Thymus (tissue), 11 donors: ENCODE measurements around the gene PLCXD1. TPM values are rescaled to one million over a fixed set of nuclear protein-coding genes. Genes with fewer than 3 reads are reported as not detected.

ENCODE experiments used
- DNase-seq, 9 donors: peaks; one replicate each; pipeline ENCODE4 v3.0.0-alpha.2; 2013; ENCODE audit warnings: low spot score in 9 of 9, low read depth in 6 of 9, missing footprints in 1 of 9
- H3K27ac ChIP-seq, 2 donors: one replicate each; pipeline ENCODE4 v1.5.1; 2013; ENCODE audit warnings: control low read depth in 1 of 2, low read depth in 1 of 2, low read length in 1 of 2, mild to moderate bottlenecking in 1 of 2, moderate library complexity in 1 of 2
- H3K27me3 ChIP-seq, 2 donors: one replicate each; pipeline ENCODE4 v1.5.1; 2013; ENCODE audit warnings: low read length in 1 of 2; ENCODE audit not compliant: control insufficient read depth in 2 of 2, insufficient read depth in 1 of 2
- H3K36me3 ChIP-seq, 2 donors: one replicate each; pipeline ENCODE4 v1.5.1; 2013; ENCODE audit warnings: low read length in 1 of 2, mild to moderate bottlenecking in 1 of 2, moderate library complexity in 1 of 2; ENCODE audit not compliant: control insufficient read depth in 2 of 2, insufficient read depth in 2 of 2
- H3K4me1 ChIP-seq, 2 donors: one replicate each; pipeline ENCODE4 v1.5.1; 2013; ENCODE audit warnings: low read length in 2 of 2; ENCODE audit not compliant: control insufficient read depth in 2 of 2, insufficient read depth in 2 of 2
- H3K4me3 ChIP-seq, 2 donors: one replicate each; pipeline ENCODE4 v1.5.1; 2013; ENCODE audit warnings: low read length in 2 of 2, control low read depth in 1 of 2, mild to moderate bottlenecking in 1 of 2
- H3K9me3 ChIP-seq, 2 donors: one replicate each; pipeline ENCODE4 v1.5.1; 2013; ENCODE audit warnings: low read length in 1 of 2, mild to moderate bottlenecking in 1 of 2; ENCODE audit not compliant: control insufficient read depth in 2 of 2, insufficient read depth in 1 of 2
- WGBS: extraction: QIAGEN DNeasy Blood & Tissue Kit; methylation state at CpG from one replicate; pipeline ENCODE4 v1.1.7; 2013; 5-methylcytosine and 5-hydroxymethylcytosine counted together
- polyA plus RNA-seq: library from polyadenylated mRNA; stranded (reverse); fragments of 200-250 nt; gene quantifications from one replicate; pipeline ENCODE4 v1.2.3, GENCODE V29; 2013
- total RNA-seq: library from RNA; stranded (reverse); fragments of 120-200 nt; gene quantifications from one replicate; pipeline ENCODE4 v1.2.4, GENCODE V29; 2013
- donor health status: healthy.

The PLCXD1 gene
- total and polyA plus RNA-seq, 2 donors = 11.7 to 15.4 TPM

DNA sequence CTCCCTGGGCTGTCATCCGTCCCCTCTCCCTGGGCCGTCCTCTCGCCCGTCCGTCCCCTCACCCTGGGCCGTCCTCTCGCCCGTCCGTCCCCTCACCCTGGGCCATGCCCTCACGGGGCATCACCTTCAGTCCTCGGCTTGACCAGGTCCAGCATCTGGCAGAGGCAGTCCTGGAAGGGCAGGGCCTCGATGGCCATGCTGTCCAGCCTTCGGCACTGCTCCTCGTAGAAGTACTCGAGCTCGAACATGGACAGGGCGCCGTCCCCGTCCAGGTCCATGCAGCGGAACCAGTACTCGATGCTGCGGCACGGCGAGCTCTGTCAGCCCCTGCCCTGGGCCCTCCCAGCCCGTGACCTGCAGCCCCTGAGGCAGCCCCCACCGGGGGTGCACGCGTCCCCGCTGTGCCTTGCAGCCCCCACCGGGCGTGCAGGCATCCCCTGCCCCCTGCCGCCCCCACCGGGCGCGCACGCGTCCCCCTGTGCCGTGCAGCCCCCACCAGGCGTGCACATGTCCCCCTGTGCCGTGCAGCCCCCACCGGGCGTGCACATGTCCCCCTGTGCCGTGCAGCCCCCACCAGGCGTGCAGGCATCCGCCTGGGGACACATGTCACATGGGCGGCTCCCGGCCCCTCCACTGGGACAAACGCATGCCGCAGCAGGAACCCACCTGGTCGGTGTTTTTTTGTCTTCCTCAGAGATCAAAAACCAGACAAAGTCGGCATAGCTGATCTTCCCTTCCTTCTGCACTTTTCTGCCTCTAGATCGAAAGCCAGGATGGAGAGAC is 59.7 kb downstream of the PLCXD1 start:
- DNase-seq = no peak
- Histone ChIP-seq H3K27me3 (no peaks in the 10 kb centered on the region), H3K4me1 (no peaks in the 10 kb centered on the region), H3K9me3 (peaks cover 27 to 56% of the 10 kb centered on the region in 2 donors), H3K27ac (no peak overlapping the region), H3K36me3 (peaks cover 41 to 67% of the 10 kb centered on the region in 2 donors), H3K4me3 (no peak overlapping the region)
- 95% methylated on average over 52 of the region's 52 CpGs for WGBS

DNA sequence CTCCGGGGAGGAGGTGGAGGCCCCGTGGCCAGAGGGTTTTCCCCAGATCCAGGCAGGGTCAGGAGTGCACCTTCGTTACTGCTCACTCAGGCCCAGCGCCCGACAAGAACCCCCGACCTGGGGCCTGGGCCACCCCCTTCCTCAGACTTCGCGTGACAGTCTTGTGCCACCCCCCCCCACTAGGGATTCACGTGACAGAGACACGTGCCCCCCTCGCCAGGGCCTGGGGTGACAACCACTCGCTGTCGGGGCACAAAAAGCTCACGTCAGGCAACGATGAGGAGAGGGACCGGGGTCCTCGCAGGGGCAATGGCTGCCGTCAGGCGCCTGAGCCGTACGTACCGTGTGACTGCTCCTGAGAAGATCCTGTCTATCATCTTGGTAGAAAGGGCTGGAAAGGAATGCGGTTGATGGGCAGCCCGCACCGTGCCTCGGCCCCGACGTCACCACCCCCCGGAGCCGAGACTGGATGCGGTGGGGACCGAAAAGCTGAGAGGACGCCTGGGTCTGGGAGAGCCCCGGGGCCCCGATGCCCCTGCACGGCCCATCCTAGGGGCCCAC is 60.4 kb downstream of the PLCXD1 start:
- no peak for DNase-seq
- H3K4me1 ChIP-seq = no peaks in the 10 kb centered on the region
- H3K4me3 ChIP-seq = no peak overlapping the region
- H3K27me3 ChIP-seq = no peaks in the 10 kb centered on the region
- H3K27ac ChIP-seq = no peak overlapping the region
- H3K36me3 ChIP-seq = peaks cover 40 to 66% of the 10 kb centered on the region in 2 donors
- peaks cover 32 to 59% of the 10 kb centered on the region in 2 donors for H3K9me3 ChIP-seq
- WGBS = 96% methylated on average over 36 of the region's 36 CpGs

DNA sequence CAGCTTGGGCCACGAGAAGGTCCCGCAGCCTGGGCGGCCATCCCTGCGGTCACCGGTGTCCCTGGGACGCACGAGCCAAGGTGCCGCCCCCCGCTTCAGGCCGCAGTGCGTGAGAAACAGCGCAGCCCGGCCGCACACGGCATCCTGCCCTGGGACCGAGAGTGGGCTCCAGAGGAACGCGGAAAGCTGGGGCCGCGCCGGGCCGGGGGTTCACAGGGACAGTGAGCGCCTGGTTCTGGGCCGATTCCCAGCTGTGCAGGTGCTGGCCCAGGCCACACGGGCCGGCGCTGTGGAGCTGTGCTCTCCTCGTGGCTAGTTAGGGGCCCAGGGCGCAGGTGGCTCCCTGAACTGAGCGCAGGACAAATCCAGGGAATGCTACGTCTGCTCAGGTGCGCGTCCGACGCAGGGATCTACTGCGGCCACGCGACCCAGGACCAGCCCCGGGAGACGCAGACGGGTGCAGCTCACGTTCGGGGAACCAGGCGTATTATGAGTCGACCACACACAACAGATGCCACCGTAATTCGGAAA is 63.3 kb downstream of the PLCXD1 start:
- DNase-seq = no peak
- Histone ChIP-seq H3K4me1 (no peaks in the 10 kb centered on the region), H3K4me3 (no peak overlapping the region), H3K9me3 (peaks cover 38 to 55% of the 10 kb centered on the region in 2 donors), H3K36me3 (peaks cover 40 to 65% of the 10 kb centered on the region in 2 donors), H3K27me3 (no peaks in the 10 kb centered on the region), H3K27ac (no peak overlapping the region)
- 98% methylated on average over 47 of the region's 47 CpGs for WGBS

DNA sequence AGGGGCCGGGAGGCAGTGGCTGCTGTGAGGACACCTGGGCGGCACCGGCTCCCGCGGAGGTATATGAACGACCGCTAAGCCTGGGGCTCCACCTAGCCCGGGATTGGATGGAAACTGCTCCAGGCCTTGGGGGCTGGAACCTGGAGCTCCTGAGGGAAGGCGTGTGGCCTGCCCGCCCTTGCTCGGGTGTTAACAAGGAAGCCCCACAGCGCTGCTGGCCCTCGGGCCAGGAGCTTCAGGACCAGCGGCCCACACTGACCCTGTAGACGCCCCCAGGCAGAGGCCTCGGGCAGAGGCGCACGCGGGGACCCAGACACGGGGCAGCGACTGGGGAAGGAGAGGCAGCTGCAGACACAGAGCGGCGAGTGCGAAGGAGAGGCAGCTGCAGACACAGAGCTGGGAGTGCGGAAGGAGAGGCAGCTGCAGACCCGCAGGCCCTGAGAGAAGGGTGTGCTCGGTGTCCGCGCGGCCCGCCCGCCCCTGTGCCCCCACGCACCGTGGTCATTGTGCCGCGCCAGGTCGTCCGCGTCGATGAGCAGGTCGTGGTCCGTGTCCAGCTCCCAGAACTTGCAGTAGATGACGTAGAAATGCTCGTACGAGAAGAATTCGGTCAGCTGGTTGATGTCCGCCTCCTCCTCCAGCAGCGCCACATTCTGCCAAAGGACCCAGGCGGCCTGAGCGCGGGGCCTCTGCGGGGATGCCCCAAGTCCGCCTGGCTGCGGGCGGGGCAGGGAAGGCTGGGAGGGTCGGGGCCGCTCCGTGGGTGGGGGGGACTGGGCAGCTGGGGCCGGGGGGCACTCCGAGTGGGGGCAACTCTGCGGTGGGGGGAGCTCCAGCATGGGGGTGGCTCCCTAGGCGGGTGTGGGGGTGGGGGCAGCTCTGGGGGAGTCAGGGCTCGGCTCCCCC is 64.1 kb downstream of the PLCXD1 start:
- Histone ChIP-seq H3K36me3 (peaks cover 40 to 64% of the 10 kb centered on the region in 2 donors), H3K27me3 (no peaks in the 10 kb centered on the region), H3K4me1 (no peaks in the 10 kb centered on the region), H3K4me3 (no peak overlapping the region), H3K9me3 (peaks cover 38 to 59% of the 10 kb centered on the region in 2 donors), H3K27ac (no peak overlapping the region)
- DNase-seq = no peak
- 97% methylated on average over 63 of the region's 63 CpGs for WGBS

DNA sequence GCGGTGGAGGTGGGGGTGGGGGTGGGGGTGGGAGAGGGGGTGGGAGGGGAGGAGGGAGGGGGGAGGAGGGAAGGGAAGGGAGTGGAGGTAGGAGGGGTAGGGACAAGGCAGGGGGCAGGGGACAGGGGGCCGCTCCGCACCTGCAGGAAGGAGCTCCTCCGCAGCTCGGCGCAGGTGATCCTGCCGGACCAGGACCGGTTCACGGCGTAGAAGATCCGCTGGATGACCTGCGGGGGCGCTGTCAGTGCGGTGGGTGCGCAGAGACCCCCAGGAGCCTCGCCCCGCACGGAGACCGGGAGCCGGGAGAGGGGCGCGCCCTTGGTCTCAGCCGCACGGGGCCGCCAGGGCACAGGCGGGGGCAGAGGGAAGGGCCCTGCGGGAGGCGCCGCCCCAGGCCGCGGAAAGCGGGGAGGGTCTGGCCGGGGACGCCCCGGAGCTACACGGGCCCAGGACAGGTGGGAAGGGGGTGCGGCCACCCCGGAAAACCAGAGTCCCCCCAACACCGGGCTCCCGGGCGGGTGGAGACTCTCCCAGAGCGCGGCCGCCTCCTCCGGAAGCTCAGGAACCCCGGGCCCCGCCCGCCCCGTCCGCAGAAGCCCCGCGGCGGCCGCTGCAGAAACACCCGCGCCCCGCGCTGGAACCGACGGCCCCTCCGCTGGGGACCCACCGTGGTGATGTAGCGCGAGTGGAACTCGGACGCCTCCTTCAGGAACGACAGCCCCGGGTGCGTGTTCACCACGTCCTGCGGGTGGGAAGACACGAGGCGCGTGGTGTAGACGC is 65.0 kb downstream of the PLCXD1 start:
- 97% methylated on average over 74 of the region's 75 CpGs for WGBS
- peaks cover 40 to 58% of the 10 kb centered on the region in 2 donors for H3K36me3 ChIP-seq
- peaks cover 33 to 59% of the 10 kb centered on the region in 2 donors for H3K9me3 ChIP-seq
- no peaks in the 10 kb centered on the region for H3K27me3 ChIP-seq
- no peak overlapping the region for H3K4me3 ChIP-seq
- no peak for DNase-seq
- H3K4me1 ChIP-seq = no peaks in the 10 kb centered on the region
- no peak overlapping the region for H3K27ac ChIP-seq

DNA sequence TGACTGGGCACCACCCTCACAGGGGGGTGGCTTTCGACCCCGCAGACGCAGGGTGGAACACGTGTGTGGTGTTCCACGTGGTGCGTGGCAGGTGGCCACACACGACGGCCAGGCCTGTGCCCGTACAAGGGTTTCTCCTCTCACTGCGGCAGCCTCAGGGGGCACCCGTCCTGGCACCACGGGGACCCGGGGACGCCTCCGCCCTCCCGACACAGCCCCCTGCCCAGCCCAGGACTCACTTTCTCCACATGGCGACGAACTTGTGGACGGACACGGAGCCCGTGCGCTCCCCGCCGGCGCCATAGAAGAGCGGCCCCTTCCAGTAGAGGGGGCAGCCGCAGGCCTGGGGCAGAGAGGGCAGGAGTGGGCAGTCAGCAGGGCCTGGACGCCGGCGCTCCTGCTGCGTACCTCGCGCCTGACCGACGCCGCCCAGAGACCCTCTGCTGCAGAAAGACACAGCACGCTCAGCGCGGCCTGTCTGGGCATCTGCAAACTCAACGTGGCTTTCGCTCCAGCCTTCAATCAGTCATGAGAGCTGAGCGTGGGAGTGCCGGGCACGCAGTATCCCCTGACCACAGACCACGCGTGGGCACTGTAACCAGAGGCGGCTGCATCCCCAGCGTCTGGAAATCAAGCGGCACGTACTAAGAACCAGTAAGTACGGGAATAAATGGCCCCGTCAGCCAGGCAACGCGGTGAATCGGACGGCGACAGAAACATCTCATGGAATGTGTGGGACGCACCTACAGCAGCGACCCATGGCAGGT is 66.4 kb downstream of the PLCXD1 start:
- no peak for DNase-seq
- 97% methylated on average over 59 of the region's 59 CpGs for WGBS
- H3K4me3 ChIP-seq = no peak overlapping the region
- no peak overlapping the region for H3K27ac ChIP-seq
- H3K36me3 ChIP-seq = peaks cover 36 to 56% of the 10 kb centered on the region in 2 donors
- no peaks in the 10 kb centered on the region for H3K4me1 ChIP-seq
- H3K27me3 ChIP-seq = no peaks in the 10 kb centered on the region
- peaks cover 29 to 50% of the 10 kb centered on the region in 2 donors for H3K9me3 ChIP-seq

DNA sequence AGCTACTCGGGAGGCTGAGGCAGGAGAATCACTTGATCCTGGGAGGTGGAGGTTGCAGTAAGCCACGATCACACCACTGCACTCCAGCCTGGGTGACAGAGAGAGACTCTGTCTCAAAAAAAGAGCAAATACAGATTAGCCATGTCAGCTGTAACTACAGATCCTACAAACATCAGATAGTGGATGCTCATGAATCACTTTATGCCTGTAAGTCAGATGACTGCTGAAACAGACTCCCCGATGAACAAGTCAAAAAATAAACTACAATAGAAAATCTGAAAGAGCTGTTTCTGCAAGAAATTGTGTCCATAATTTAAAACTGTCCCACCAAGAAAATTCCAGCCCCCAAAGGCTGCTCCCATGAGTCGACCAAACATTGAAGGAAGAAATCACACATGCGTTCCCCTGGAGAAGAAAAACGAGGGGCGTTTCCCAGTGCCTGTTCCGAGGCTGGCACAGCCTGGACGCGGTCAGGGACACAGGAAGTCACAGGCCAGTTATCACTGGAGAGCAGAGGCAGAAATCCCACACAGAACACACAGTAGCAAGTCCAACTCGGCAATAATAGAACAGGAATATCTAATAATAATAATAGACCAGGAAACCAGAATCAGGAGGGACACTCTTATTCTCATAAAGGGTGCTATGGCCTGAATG is 67.4 kb downstream of the PLCXD1 start:
- Histone ChIP-seq H3K4me3 (no peak overlapping the region), H3K4me1 (no peaks in the 10 kb centered on the region), H3K27me3 (no peaks in the 10 kb centered on the region), H3K36me3 (peaks cover 39 to 59% of the 10 kb centered on the region in 2 donors), H3K9me3 (peaks cover 30 to 52% of the 10 kb centered on the region in 2 donors), H3K27ac (no peak overlapping the region)
- 86% methylated on average over 11 of the region's 11 CpGs for WGBS
- DNase-seq = no peak
